ENCODE results near the gene CEP112.

DNA sequence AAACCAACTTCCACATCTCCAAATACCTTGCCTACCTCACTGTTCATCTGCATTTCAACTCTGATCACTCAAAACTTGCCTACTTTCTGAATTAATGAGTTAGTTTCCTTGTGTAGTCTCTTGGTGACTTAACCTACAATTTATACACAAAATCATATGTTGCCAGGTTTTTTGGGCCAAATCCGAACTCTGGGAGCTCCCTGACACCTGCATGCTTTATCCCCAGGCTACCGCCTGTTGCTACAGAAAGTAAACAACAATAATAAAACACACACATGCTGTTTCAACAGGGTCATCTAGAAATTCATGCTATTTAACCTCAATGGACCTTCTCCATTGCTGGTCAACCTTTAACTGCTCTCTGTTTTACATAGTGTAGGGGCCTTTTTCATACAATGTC lies 526.0 kb downstream of the CEP112 start:
- no peak for TF ChIP-seq ELF4 (IDR thresholded peaks at IDR 0.05)
- TF ChIP-seq BHLHE40 (IDR thresholded peaks at IDR 0.05; ENCODE audit: borderline replicate concordance), result no peak
- no peak for TF ChIP-seq HDGF (IDR thresholded peaks at IDR 0.05; ENCODE audit: borderline replicate concordance)
- no peak for TF ChIP-seq L3MBTL2 (conservative IDR thresholded peaks at IDR 0.05)
- TF ChIP-seq FOXM1 (IDR thresholded peaks at IDR 0.05; ENCODE audit: borderline replicate concordance), result no peak
- TF ChIP-seq NFRKB (IDR thresholded peaks at IDR 0.05), result no peak
- TF ChIP-seq ARNT (IDR thresholded peaks at IDR 0.05), result no peak
- no peak for TF ChIP-seq SUZ12 (IDR thresholded peaks at IDR 0.05)
- no peak for TF ChIP-seq SP1 (IDR thresholded peaks at IDR 0.05)
- no peak for TF ChIP-seq TARDBP (IDR thresholded peaks at IDR 0.05)
- TF ChIP-seq ZNF384 (IDR thresholded peaks at IDR 0.05), result no peak
- TF ChIP-seq, protein P1, sequence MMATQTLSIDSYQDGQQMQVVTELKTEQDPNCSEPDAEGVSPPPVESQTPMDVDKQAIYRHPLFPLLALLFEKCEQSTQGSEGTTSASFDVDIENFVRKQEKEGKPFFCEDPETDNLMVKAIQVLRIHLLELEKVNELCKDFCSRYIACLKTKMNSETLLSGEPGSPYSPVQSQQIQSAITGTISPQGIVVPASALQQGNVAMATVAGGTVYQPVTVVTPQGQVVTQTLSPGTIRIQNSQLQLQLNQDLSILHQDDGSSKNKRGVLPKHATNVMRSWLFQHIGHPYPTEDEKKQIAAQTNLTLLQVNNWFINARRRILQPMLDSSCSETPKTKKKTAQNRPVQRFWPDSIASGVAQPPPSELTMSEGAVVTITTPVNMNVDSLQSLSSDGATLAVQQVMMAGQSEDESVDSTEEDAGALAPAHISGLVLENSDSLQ (IDR thresholded peaks at IDR 0.05), result no peak
- no peak for TF ChIP-seq FOXK2 (IDR thresholded peaks at IDR 0.05)
- TF ChIP-seq FOXA1 (IDR thresholded peaks at IDR 0.05), result no peak

Measured in HEK293T (cell line).